Neural crest cell (in vitro differentiated cells): ENCODE data around the gene PCP4L1. TPM values are rescaled to one million over a fixed set of nuclear protein-coding genes. Genes with fewer than 3 reads are reported as not detected.
"Not testable (repeated sequence)": the region's sequence is repeated elsewhere in the genome, so short reads cannot be mapped to it uniquely, and the experiment has no call there.

Experiments
- DNase-seq: peaks from one replicate; pipeline ENCODE4 v3.0.0; 2021; ENCODE audit warnings: low read depth, mixed read lengths, low spot score
- H3K27ac Mint-ChIP-seq: one replicate; pipeline ENCODE4 v1.8.0; 2021; ENCODE audit warnings: mild to moderate bottlenecking, mixed read lengths; ENCODE audit not compliant: unreplicated experiment
- H3K27me3 Mint-ChIP-seq: 2 replicates; pipeline ENCODE4 v1.8.0; 2021; ENCODE audit warnings: low read depth, mild to moderate bottlenecking, mixed read lengths
- H3K36me3 Mint-ChIP-seq: 2 replicates; pipeline ENCODE4 v1.8.0; 2021; ENCODE audit warnings: low read depth, mild to moderate bottlenecking, mixed read lengths
- H3K4me1 Mint-ChIP-seq: 2 replicates; pipeline ENCODE4 v1.8.0; 2021; ENCODE audit warnings: mixed read lengths
- H3K4me3 Mint-ChIP-seq: one replicate; pipeline ENCODE4 v1.8.0; 2021; ENCODE audit warnings: mild to moderate bottlenecking, mixed read lengths
- H3K9me3 Mint-ChIP-seq: 2 replicates; pipeline ENCODE4 v1.8.0; 2021; ENCODE audit warnings: mixed read lengths
- CTCF ChIP-seq: fragments of 200-600 bp; sonication (generic); conservative IDR thresholded peaks from 2 replicates; pipeline ENCODE4 v1.5.0; 2021; ENCODE audit warnings: antibody characterized with exemption, mild to moderate bottlenecking
- total RNA-seq: library from RNA; stranded (reverse); gene quantifications from 2 replicates; pipeline ENCODE4 v1.2.1, GENCODE V29; 2021

PCP4L1 gene
- total RNA-seq, 1 donor from 2014 or later: 0.16 TPM

- no peak overlapping the region for H3K27ac Mint-ChIP-seq
- no peaks in the 10 kb centered on the region for H3K36me3 Mint-ChIP-seq
- peaks cover 6% of the 10 kb centered on the region for H3K9me3 Mint-ChIP-seq
Observed at GRCh38 chr1:161223805-161224694, 34.5 kb upstream of the PCP4L1 start.

GRCh38 chr1:161224695-161225087 is 33.9 kb upstream of the PCP4L1 start:
- not testable (repeated sequence) for H3K9me3 Mint-ChIP-seq, H3K4me3 Mint-ChIP-seq

More at GRCh38 chr1:161223805-161224694, 34.5 kb upstream of the PCP4L1 start:
- Mint-ChIP-seq H3K27me3 (no peaks in the 10 kb centered on the region), H3K4me3 (no peak overlapping the region), H3K4me1 (peaks cover 29% of the 10 kb centered on the region)
- DNase-seq: no peak
- no peak for TF ChIP-seq CTCF

GRCh38 chr1:161225178-161225533 is 33.4 kb upstream of the PCP4L1 start:
- H3K4me1 Mint-ChIP-seq: peaks cover 29% of the 10 kb centered on the region
- peak overlapping the region; percentile 53 for H3K27ac Mint-ChIP-seq
- no peak for DNase-seq
- TF ChIP-seq CTCF: no peak
- H3K36me3 Mint-ChIP-seq: no peaks in the 10 kb centered on the region
- H3K9me3 Mint-ChIP-seq: peaks cover 6% of the 10 kb centered on the region
- no peaks in the 10 kb centered on the region for H3K27me3 Mint-ChIP-seq
- peak overlapping the region; percentile 99 for H3K4me3 Mint-ChIP-seq

More at GRCh38 chr1:161224695-161225087, 33.9 kb upstream of the PCP4L1 start:
- H3K36me3 Mint-ChIP-seq, H3K27me3 Mint-ChIP-seq, H3K27ac Mint-ChIP-seq, DNase-seq: not testable (repeated sequence)
- H3K4me1 Mint-ChIP-seq: peaks cover 29% of the 10 kb centered on the region

- H3K4me1 Mint-ChIP-seq: peaks cover 29% of the 10 kb centered on the region
- H3K27me3 Mint-ChIP-seq: no peaks in the 10 kb centered on the region
- H3K4me3 Mint-ChIP-seq: peak within 1 kb of the TSS; percentile 99
- H3K9me3 Mint-ChIP-seq: peaks cover 6% of the 10 kb centered on the region
- peak; percentile 76 for DNase-seq
- TF ChIP-seq CTCF: peak; percentile 60
- H3K36me3 Mint-ChIP-seq: no peaks in the 10 kb centered on the region
- peak within 1 kb of the TSS; percentile 97 for H3K27ac Mint-ChIP-seq
Observed at GRCh38 chr1:161225534-161226319, 32.8 kb upstream of the PCP4L1 start, which contains the start of gene TOMM40L. Gene TOMM40L (plus strand): TSS chr1:161226060. CDS start chr1:161226490, 430 bp downstream.

- peak overlapping the region; percentile 99 for H3K4me3 Mint-ChIP-seq
- no peaks in the 10 kb centered on the region for H3K27me3 Mint-ChIP-seq
- H3K27ac Mint-ChIP-seq: peak overlapping the region; percentile 97
- DNase-seq: no peak
- no peaks in the 10 kb centered on the region for H3K36me3 Mint-ChIP-seq
- H3K9me3 Mint-ChIP-seq: peaks cover 6% of the 10 kb centered on the region
- TF ChIP-seq CTCF: no peak
- peaks cover 29% of the 10 kb centered on the region for H3K4me1 Mint-ChIP-seq
Observed at GRCh38 chr1:161226320-161226711, 32.2 kb upstream of the PCP4L1 start.
